ENCODE measurements around the gene ZFHX3. TPM values are rescaled to one million over a fixed set of nuclear protein-coding genes. Genes with fewer than 3 reads are reported as not detected.

The ZFHX3 gene
- total RNA-seq, 4 donors from 2014 or later = 36.3 to 44.0 (median 38.1) TPM

GRCh38 chr16:73064212-73064993 lies 16.5 kb upstream of the ZFHX3 start:
- H3K27ac ChIP-seq = peak overlapping the region in 3 of 4 donors; percentile 23 to 86 (median 45)

GRCh38 chr16:73063854-73064211 lies 15.9 kb upstream of the ZFHX3 start:
- Histone ChIP-seq H3K4me1 (peaks cover 0 to 87% (median 30%) of the 10 kb centered on the region in 4 donors), H3K27me3 (peaks cover 0 to 40% of the 10 kb centered on the region in 2 donors), H3K27ac (peak overlapping the region in 2 of 4 donors; percentile 45 to 86), H3K4me3 (peak overlapping the region in 1 of 4 donors; percentile 46), H3K36me3 (no peaks in the 10 kb centered on the region), H3K9me3 (no peaks in the 10 kb centered on the region)
- WGBS, 2 donors = 42 to 51% methylated on average over 14 of the region's 14 CpGs
- no peak for DNase-seq (ENCODE audit: low spot score in 2 of 2)
- no peak for TF ChIP-seq CTCF (IDR thresholded peaks at IDR 0.05)
- TF ChIP-seq EP300 (IDR thresholded peaks at IDR 0.05) = no peak
- no peak for TF ChIP-seq POLR2A (IDR thresholded peaks at IDR 0.05)

More at GRCh38 chr16:73064212-73064993, 16.5 kb upstream of the ZFHX3 start:
- Histone ChIP-seq H3K9me3 (no peaks in the 10 kb centered on the region), H3K4me1 (peaks cover 0 to 91% (median 30%) of the 10 kb centered on the region in 4 donors), H3K27me3 (peaks cover 0 to 40% of the 10 kb centered on the region in 2 donors), H3K4me3 (peak overlapping the region in 3 of 4 donors; percentile 14 to 46 (median 19)), H3K36me3 (no peaks in the 10 kb centered on the region)
- WGBS, 2 donors = 27 to 36% methylated on average over 25 of the region's 25 CpGs
- TF ChIP-seq POLR2A (IDR thresholded peaks at IDR 0.05) = peak in 1 of 2 donors; percentile 22
- TF ChIP-seq CTCF (IDR thresholded peaks at IDR 0.05) = no peak
- no peak for DNase-seq (ENCODE audit: low spot score in 2 of 2)

- peak overlapping the region in 1 of 4 donors; percentile 30 for H3K4me3 ChIP-seq
- no peak for TF ChIP-seq CTCF (IDR thresholded peaks at IDR 0.05)
- TF ChIP-seq POLR2A (IDR thresholded peaks at IDR 0.05) = no peak
- TF ChIP-seq EP300 (IDR thresholded peaks at IDR 0.05) = no peak
- peak overlapping the region in 2 of 4 donors; percentile 45 to 86 for H3K27ac ChIP-seq
- H3K9me3 ChIP-seq = no peaks in the 10 kb centered on the region
- DNase-seq (ENCODE audit: low spot score in 2 of 2) = no peak
- H3K27me3 ChIP-seq = peaks cover 0 to 40% of the 10 kb centered on the region in 2 donors
- 54 to 61% methylated on average over 55 of the region's 55 CpGs for WGBS, 2 donors
- peaks cover 0 to 79% (median 26%) of the 10 kb centered on the region in 4 donors for H3K4me1 ChIP-seq
- no peaks in the 10 kb centered on the region for H3K36me3 ChIP-seq
Observed at GRCh38 chr16:73062743-73063733, 15.1 kb upstream of the ZFHX3 start.

GRCh38 chr16:73062001-73062616 lies 14.2 kb upstream of the ZFHX3 start:
- peak overlapping the region in 1 of 4 donors; percentile 86 for H3K27ac ChIP-seq
- H3K9me3 ChIP-seq = no peaks in the 10 kb centered on the region
- no peaks in the 10 kb centered on the region for H3K36me3 ChIP-seq
- DNase-seq (ENCODE audit: low spot score in 2 of 2) = no peak
- no peak for TF ChIP-seq EP300 (IDR thresholded peaks at IDR 0.05)
- no peak for TF ChIP-seq CTCF (IDR thresholded peaks at IDR 0.05)
- TF ChIP-seq POLR2A (IDR thresholded peaks at IDR 0.05) = no peak
- 90 to 94% methylated on average over 3 of the region's 3 CpGs for WGBS, 2 donors
- H3K4me1 ChIP-seq = peaks cover 0 to 70% (median 23%) of the 10 kb centered on the region in 4 donors
- peaks cover 0 to 36% of the 10 kb centered on the region in 2 donors for H3K27me3 ChIP-seq
- peak overlapping the region in 1 of 4 donors; percentile 5 for H3K4me3 ChIP-seq

All from tibial nerve (tissue), 4 donors.